Activated CD4-positive, alpha-beta memory T cell treated with anti-CD3 and anti-CD28 coated beads, Interleukin-2, amount 10 ng/mL, durations not matched to agents 7 days and 5 days (primary cell): ENCODE measurements around the gene CHAF1A. TPM values are rescaled to one million over a fixed set of nuclear protein-coding genes. Genes with fewer than 3 reads are reported as not detected.

Source experiments
- CTCF ChIA-PET: fragments of 350-600 bp; sonication (Branson Sonifier 250); formaldehyde crosslinking; loops from one replicate; lab custom pipeline; 2021; ENCODE audit warnings: antibody characterized with exemption, inconsistent platforms; lab: Charles Lee
- POLR2A ChIA-PET: fragments of 350-600 bp; sonication (Branson Sonifier 250); formaldehyde crosslinking; loops from one replicate; lab custom pipeline; 2021; ENCODE audit warnings: antibody characterized with exemption; lab: Charles Lee
- DNase-seq: peaks from one replicate; pipeline ENCODE4 v3.0.0-alpha.2; 2020
- H3K27ac Mint-ChIP-seq: one replicate; pipeline ENCODE4 v1.8.0; 2021; ENCODE audit warnings: mild to moderate bottlenecking, mixed read lengths
- H3K27me3 Mint-ChIP-seq: one replicate; pipeline ENCODE4 v1.8.0; 2021; ENCODE audit warnings: mixed read lengths
- H3K36me3 Mint-ChIP-seq: one replicate; pipeline ENCODE4 v1.8.0; 2021; ENCODE audit warnings: low read depth, mixed read lengths
- H3K4me1 Mint-ChIP-seq: one replicate; pipeline ENCODE4 v1.8.0; 2021; ENCODE audit warnings: mixed read lengths
- H3K4me3 Mint-ChIP-seq: one replicate; pipeline ENCODE4 v1.8.0; 2021; ENCODE audit warnings: mild to moderate bottlenecking, mixed read lengths
- H3K9me3 Mint-ChIP-seq: one replicate; pipeline ENCODE4 v1.8.0; 2021; ENCODE audit warnings: mixed read lengths
- total RNA-seq, 2 experiments: library from RNA; stranded (reverse); gene quantifications; one replicate each; pipeline ENCODE4 v1.2.3, GENCODE V29; 2021

CHAF1A gene, protein sequence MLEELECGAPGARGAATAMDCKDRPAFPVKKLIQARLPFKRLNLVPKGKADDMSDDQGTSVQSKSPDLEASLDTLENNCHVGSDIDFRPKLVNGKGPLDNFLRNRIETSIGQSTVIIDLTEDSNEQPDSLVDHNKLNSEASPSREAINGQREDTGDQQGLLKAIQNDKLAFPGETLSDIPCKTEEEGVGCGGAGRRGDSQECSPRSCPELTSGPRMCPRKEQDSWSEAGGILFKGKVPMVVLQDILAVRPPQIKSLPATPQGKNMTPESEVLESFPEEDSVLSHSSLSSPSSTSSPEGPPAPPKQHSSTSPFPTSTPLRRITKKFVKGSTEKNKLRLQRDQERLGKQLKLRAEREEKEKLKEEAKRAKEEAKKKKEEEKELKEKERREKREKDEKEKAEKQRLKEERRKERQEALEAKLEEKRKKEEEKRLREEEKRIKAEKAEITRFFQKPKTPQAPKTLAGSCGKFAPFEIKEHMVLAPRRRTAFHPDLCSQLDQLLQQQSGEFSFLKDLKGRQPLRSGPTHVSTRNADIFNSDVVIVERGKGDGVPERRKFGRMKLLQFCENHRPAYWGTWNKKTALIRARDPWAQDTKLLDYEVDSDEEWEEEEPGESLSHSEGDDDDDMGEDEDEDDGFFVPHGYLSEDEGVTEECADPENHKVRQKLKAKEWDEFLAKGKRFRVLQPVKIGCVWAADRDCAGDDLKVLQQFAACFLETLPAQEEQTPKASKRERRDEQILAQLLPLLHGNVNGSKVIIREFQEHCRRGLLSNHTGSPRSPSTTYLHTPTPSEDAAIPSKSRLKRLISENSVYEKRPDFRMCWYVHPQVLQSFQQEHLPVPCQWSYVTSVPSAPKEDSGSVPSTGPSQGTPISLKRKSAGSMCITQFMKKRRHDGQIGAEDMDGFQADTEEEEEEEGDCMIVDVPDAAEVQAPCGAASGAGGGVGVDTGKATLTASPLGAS
- 10 to 100 TPM; 71.7 to 82.5 TPM for total RNA-seq

GRCh38 chr19:4402171-4403004 is at the start of gene CHAF1A:
TSS of gene CHAF1A (plus strand) at chr19:4402640. CDS start at chr19:4402763, 123 bp downstream.
- Mint-ChIP-seq H3K4me1 (peaks cover 66% of the 10 kb centered on the region), H3K27ac (peak within 1 kb of the TSS; percentile 92), H3K4me3 (peak within 1 kb of the TSS; percentile 93), H3K36me3 (peaks cover 41% of the 10 kb centered on the region), H3K27me3 (no peaks in the 10 kb centered on the region), H3K9me3 (no peaks in the 10 kb centered on the region)
- peak; percentile 99 for DNase-seq
- ChIA-PET CTCF (interaction anchor here (0.5 to 2.9 kb wide), 15 partner anchors 11 to 1098 kb away, joined by 3 to 36 read pairs (median 5); partner anchors contain the start of genes FEM1A, HDGFL2, MPND and YJU2), POLR2A (interaction anchor here (0.6 to 3.3 kb wide), 19 partner anchors 10 to 1782 kb away, joined by 3 to 15 read pairs (median 4); partner anchors contain the start of genes DAPK3, HDGFL2, MPND and STAP2)

- ChIA-PET CTCF (interaction anchor here (0.6 to 5.7 kb wide), 26 partner anchors 8 to 1193 kb away, joined by 3 to 69 read pairs (median 4); partner anchors contain the start of genes CHAF1A, HDGFL2, MPND and SH3GL1), POLR2A (interaction anchor here (0.6 to 2.9 kb wide), 10 partner anchors 9 to 1174 kb away, joined by 3 to 12 read pairs (median 4); partner anchors contain the start of genes MPND, S1PR4, STAP2 and YJU2)
- Mint-ChIP-seq H3K36me3 (peaks cover 8% of the 10 kb centered on the region), H3K4me3 (no peak overlapping the region), H3K27ac (no peak overlapping the region), H3K4me1 (no peaks in the 10 kb centered on the region), H3K27me3 (no peaks in the 10 kb centered on the region), H3K9me3 (no peaks in the 10 kb centered on the region)
- DNase-seq: peak; percentile 53
These were observed 49.7 kb upstream of the CHAF1A start for GRCh38 chr19:4352701-4353121.

GRCh38 chr19:4354282-4354681 is 48.2 kb upstream of the CHAF1A start:
- ChIA-PET POLR2A (interaction anchor here (2.9 kb wide), 1 partner anchor 87 kb away, joined by 12 read pairs; no protein-coding TSS in a partner anchor), CTCF (interaction anchor here (2.7 to 5.7 kb wide), 3 partner anchors 11 to 87 kb away, joined by 10 to 69 read pairs (median 63); partner anchors contain the start of gene MPND)
- Mint-ChIP-seq H3K36me3 (peaks cover 8% of the 10 kb centered on the region), H3K4me1 (no peaks in the 10 kb centered on the region), H3K27ac (no peak overlapping the region), H3K4me3 (no peak overlapping the region), H3K27me3 (no peaks in the 10 kb centered on the region), H3K9me3 (no peaks in the 10 kb centered on the region)
- no peak for DNase-seq

DNA sequence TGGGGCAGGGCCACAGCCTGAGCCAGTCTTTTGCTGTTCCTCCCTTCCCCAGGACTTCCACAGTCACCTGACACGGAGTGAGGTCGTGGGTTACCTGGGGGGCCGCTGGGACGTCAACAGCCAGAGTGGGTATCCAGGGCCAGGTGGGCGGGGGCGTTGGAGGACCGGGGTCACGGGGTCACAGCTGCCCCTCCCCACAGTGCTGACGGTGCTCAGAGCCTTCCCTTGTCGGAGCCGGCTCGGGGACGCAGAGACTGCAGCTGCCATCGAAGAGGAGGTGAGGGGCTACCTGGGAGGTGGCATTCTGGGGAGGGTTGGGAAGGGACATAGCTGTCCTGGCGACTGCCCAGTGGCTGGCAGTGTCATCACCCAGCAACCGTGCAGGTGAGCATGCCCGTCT is 47.5 kb upstream of the CHAF1A start:
- Mint-ChIP-seq H3K36me3 (peaks cover 10% of the 10 kb centered on the region), H3K4me1 (no peaks in the 10 kb centered on the region), H3K4me3 (no peak overlapping the region), H3K27ac (no peak overlapping the region), H3K9me3 (no peaks in the 10 kb centered on the region), H3K27me3 (no peaks in the 10 kb centered on the region)
- DNase-seq: no peak
- CTCF ChIA-PET: interaction anchor here (2.7 to 5.7 kb wide), 3 partner anchors 12 to 88 kb away, joined by 10 to 69 read pairs (median 63); partner anchors contain the start of gene MPND
- POLR2A ChIA-PET: interaction anchor here (2.9 kb wide), 1 partner anchor 88 kb away, joined by 12 read pairs; no protein-coding TSS in a partner anchor

GRCh38 chr19:4357095-4357797 is 45.2 kb upstream of the CHAF1A start:
- H3K36me3 Mint-ChIP-seq: peaks cover 21% of the 10 kb centered on the region
- ChIA-PET POLR2A (interaction anchor here (1.1 to 3.3 kb wide), 3 partner anchors 9 to 14 kb away, joined by 3 to 16 read pairs (median 6); partner anchors contain the start of gene MPND), CTCF (interaction anchor here (0.5 to 0.6 kb wide), 2 partner anchors 89 to 316 kb away, joined by 3 read pairs; no protein-coding TSS in a partner anchor)
- no peak overlapping the region for H3K4me3 Mint-ChIP-seq
- no peaks in the 10 kb centered on the region for H3K4me1 Mint-ChIP-seq
- DNase-seq: no peak
- H3K27ac Mint-ChIP-seq: no peak overlapping the region
- no peaks in the 10 kb centered on the region for H3K27me3 Mint-ChIP-seq
- no peaks in the 10 kb centered on the region for H3K9me3 Mint-ChIP-seq

DNA sequence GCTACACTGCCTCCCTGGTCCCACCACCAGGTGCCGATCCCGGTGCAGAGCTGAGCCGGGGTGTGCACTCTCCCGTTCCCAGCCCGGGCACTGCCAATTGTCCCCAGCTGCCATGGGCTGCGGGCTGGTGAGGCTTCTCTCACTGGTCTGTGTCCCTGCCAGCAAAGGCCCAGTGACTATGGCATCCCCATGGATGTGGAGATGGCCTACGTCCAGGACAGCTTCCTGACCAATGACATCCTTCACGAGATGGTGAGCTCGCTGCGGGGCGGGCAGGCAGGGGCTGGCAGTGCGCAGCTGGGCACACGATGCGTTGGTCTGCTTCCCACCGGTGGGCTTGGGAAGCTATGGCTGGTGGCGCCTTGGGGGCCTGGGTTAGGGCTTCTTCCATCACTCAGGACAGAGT is 44.5 kb upstream of the CHAF1A start:
- H3K27me3 Mint-ChIP-seq: no peaks in the 10 kb centered on the region
- H3K9me3 Mint-ChIP-seq: no peaks in the 10 kb centered on the region
- DNase-seq: no peak
- no peaks in the 10 kb centered on the region for H3K4me1 Mint-ChIP-seq
- no peak overlapping the region for H3K27ac Mint-ChIP-seq
- ChIA-PET POLR2A (interaction anchor here (1.6 to 3.3 kb wide), 2 partner anchors 11 to 14 kb away, joined by 4 to 16 read pairs; partner anchors contain the start of gene MPND), CTCF (interaction anchor here (0.5 to 0.6 kb wide), 2 partner anchors 90 to 315 kb away, joined by 3 read pairs; no protein-coding TSS in a partner anchor)
- H3K36me3 Mint-ChIP-seq: peaks cover 21% of the 10 kb centered on the region
- H3K4me3 Mint-ChIP-seq: no peak overlapping the region

DNA sequence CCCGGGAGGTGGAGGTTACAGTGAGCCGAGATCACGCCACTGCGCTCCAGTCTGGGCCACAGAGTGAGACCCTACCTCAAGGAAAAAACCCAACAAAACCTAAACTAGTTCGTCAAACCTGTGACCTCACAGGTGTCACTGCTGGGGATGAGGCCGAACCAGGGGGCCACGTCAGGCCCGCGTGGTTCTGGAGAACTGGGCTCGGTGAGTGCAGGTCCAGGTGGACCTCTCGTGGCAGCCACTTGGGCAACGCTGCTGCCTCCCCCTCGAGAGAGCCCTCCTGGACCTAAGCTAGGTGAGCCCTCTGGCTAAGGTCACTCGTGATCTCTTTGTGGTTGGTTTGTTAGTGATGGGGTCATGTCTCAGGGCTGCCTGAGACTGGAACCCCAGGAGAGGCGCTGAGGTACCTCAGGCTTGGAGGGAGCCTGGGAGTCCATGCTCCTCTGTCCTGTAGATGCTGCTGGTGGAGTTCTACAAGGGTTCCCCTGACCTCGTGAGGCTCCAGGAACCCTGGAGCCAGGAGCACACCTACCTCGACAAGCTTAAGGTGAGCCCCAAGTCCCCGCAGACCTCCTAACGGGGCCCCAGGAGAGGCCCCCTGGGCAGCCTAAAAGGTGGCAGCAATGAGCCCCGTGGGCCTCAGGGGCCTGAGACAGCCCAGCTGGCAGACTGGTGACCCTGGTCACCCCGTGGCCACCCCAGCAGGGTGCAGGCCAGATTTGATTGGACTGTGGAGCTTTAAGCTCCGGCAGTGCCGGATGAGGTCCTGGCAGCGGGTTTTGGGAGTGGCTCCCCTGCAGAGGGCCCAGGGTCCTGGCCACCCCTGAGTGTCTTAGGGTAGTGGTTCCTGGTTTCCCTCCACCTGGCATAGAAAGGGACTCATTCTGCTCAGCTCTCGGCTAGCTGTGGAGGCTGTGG is 43.5 kb upstream of the CHAF1A start:
- ChIA-PET CTCF (no interaction called here), POLR2A (interaction anchor here (1.6 to 3.3 kb wide), 2 partner anchors 10 to 15 kb away, joined by 4 to 16 read pairs; partner anchors contain the start of gene MPND)
- no peaks in the 10 kb centered on the region for H3K4me1 Mint-ChIP-seq
- H3K4me3 Mint-ChIP-seq: no peak overlapping the region
- H3K27ac Mint-ChIP-seq: no peak overlapping the region
- peaks cover 21% of the 10 kb centered on the region for H3K36me3 Mint-ChIP-seq
- no peak for DNase-seq
- no peaks in the 10 kb centered on the region for H3K9me3 Mint-ChIP-seq
- no peaks in the 10 kb centered on the region for H3K27me3 Mint-ChIP-seq

DNA sequence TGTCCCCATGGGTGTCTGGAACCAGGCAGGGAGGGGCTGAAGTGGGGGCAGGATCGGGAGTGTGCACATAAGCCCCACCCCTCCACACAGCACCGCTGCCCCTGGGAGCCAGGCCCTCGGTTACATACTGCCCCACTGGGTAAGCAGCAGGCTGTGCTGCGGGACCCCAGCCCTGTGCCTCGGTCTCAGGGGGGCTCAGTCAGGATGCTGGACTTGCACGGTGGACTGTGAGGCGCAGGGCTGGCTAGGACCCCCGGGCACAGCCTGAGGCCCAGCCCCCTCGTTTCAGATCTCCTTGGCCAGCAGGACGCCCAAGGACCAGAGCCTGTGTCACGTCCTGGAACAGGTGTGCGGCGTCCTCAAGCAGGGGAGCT is 42.8 kb upstream of the CHAF1A start:
- no peaks in the 10 kb centered on the region for H3K9me3 Mint-ChIP-seq
- DNase-seq: no peak
- no peak overlapping the region for H3K4me3 Mint-ChIP-seq
- no peaks in the 10 kb centered on the region for H3K4me1 Mint-ChIP-seq
- CTCF ChIA-PET: no interaction called here
- H3K36me3 Mint-ChIP-seq: peaks cover 19% of the 10 kb centered on the region
- POLR2A ChIA-PET: interaction anchor here (1.6 to 3.3 kb wide), 2 partner anchors 9 to 16 kb away, joined by 4 to 16 read pairs; partner anchors contain the start of gene MPND
- no peaks in the 10 kb centered on the region for H3K27me3 Mint-ChIP-seq
- no peak overlapping the region for H3K27ac Mint-ChIP-seq

GRCh38 chr19:4360081-4360569 is 42.3 kb upstream of the CHAF1A start:
- Mint-ChIP-seq H3K27ac (no peak overlapping the region), H3K4me1 (no peaks in the 10 kb centered on the region), H3K36me3 (peaks cover 19% of the 10 kb centered on the region), H3K4me3 (no peak overlapping the region), H3K9me3 (no peaks in the 10 kb centered on the region), H3K27me3 (no peaks in the 10 kb centered on the region)
- ChIA-PET POLR2A (interaction anchor here (3.3 kb wide), 1 partner anchor 16 kb away, joined by 16 read pairs; the partner anchor contains the start of gene MPND), CTCF (interaction anchor here (1.2 kb wide), 1 partner anchor 8 kb away, joined by 3 read pairs; no protein-coding TSS in a partner anchor)
- DNase-seq: no peak

DNA sequence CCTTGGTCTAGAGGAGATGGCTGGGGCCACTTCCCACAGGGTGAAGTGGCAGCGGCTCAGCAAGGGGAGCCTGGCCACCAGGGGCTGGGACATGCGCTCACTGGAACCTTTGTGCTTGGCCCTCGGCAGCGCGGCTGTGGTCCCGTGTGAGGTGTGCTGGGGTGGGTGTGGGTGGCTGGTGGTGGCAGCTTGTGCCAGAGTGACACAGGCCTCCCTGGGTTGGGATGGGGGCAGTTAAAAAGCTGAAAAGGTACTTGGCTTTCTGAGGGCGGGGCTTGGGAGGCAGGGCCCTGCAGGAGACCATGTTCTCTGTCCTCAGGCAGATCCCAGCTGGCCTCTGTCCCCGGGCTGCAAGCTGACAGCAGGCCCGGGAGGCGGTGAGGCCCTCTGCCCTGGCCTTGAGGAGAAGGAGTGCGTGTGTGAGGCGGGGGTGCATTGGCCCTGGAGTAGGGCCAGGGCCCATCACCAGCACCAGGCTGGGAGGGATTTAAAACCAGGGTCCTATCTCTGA is 41.7 kb upstream of the CHAF1A start:
- no peak for DNase-seq
- Mint-ChIP-seq H3K9me3 (no peaks in the 10 kb centered on the region), H3K4me1 (no peaks in the 10 kb centered on the region), H3K27ac (no peak overlapping the region), H3K36me3 (peaks cover 19% of the 10 kb centered on the region), H3K27me3 (no peaks in the 10 kb centered on the region), H3K4me3 (no peak overlapping the region)
- POLR2A ChIA-PET: interaction anchor here (3.3 to 5.9 kb wide), 2 partner anchors 17 kb away, joined by 16 to 22 read pairs; partner anchors contain the start of gene MPND
- CTCF ChIA-PET: interaction anchor here (1.2 kb wide), 1 partner anchor 8 kb away, joined by 3 read pairs; no protein-coding TSS in a partner anchor
